GM18511 (cell line): ENCODE measurements around the gene ROR1.

ENCODE experiments used
- ATAC-seq: cut with Tn5 transposase; IDR thresholded peaks from one replicate; pipeline ENCODE4 v1.9.1; 2021; ENCODE audit warnings: mild to moderate bottlenecking, moderate library complexity; ENCODE audit not compliant: unreplicated experiment

The ROR1 gene

DNA sequence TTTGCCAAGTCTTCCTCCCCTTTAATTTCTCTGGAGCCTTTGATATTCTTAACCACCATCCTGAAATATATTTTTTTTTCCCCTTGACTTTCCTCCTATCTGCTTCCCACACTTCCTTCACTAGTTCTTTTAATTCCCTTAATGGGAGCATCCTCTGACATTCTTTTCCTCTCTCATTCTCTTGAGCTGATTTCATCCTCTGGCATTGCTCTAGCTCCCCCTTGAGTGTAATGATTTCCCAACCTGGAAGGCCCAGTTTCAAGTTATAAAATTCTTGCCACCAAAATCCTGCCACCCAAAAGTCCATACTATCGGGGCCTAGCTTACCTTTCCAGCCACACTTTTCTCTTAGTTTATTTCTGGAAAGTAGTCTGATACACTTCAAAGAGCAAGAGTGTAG, 390.2 kb downstream of the ROR1 start:
- no peak for ATAC-seq

DNA sequence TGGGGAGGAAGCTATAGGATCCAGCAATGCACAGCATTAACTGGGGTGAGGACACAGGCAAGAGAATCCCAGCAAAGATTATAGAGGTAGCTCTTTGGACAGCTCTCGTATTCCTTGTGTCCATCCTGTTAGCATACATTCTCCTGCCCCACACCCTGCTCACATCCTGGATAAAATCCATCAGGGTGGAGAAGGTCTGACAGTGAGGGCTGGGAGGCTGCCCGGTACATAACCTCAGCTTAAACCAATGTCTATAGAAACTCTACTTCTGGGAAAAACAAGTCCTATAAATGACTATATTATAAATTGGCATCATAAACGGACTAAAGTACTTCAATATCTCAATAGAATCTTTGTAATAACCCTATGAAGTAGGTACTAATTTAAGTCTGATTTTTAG, 392.8 kb downstream of the ROR1 start:
- ATAC-seq = no peak

DNA sequence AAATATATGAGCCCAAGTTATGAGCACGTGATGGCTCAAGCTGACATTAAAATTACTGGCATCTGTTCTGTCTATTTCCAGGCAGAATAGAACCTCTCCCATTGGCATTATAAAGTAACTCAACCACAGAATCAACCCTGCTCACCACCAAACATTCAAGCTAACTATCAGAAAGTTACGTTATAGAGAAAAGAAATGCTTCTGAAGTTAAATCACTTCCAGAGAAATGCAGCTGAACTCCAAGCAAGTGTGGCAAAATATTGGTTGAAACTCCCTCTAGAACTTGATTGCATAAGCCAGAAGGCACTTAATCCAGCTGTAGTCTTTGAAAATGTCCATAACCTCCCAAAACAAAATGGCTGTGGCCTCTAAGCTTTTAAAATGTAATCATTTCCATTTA, 393.4 kb downstream of the ROR1 start:
- ATAC-seq = no peak

DNA sequence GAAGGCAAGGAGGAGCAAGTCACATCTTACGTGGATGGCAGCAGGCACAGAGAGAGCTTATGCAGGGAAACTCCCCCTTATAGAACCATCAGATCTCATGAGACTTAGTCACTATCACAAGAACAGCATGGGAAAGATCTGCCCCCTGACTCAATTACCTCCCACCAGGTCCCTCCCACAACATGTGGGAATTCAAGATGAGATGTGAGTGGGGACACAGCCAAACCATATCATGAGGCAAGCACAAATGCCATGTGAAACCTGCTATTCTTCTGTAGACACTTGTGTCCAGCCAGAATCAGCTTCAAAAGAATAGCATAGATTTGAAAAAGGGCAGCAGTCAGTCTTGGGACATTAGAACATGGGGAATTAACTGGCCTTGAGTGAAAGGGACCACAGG, 397.4 kb downstream of the ROR1 start:
- no peak for ATAC-seq

- peak; percentile 84 for ATAC-seq
These were observed 398.0 kb downstream of the ROR1 start for GRCh38 chr1:64171797-64172281.

GRCh38 chr1:64172458-64172983, 398.7 kb downstream of the ROR1 start:
- ATAC-seq = peak; percentile 74

DNA sequence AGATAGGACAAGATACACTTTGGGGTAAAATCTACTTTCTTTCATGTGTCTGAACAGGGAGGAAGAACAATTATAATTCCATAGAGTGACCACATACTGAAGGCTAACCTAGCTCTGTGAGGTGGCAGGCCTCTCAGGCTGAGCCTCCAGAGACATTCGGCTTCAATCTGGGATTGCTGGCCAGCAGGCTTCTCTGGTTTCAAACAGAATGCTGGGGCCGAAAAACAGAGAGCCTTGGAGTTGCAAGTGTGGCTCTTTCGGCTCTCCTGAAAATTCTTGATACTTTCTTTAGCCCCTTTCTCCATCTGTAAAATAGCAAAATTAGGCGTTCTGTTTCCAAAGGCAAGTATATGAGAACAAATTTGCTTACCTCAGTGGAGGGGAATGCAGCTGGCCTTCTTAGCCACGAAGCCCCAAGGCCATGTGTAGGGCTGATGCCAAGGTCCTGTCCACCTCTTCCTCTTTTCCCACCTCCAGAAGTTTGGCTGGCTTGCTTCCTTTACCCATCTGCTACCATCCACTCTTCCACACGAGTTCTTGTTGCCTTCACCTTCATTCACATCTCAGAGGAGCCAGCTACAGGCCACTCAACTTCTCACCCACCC, 399.6 kb downstream of the ROR1 start:
- ATAC-seq = no peak

- no peak for ATAC-seq
These were observed 401.8 kb downstream of the ROR1 start for GRCh38 chr1:64175639-64176038.

- ATAC-seq = no peak
These were observed 402.8 kb downstream of the ROR1 start for GRCh38 chr1:64176659-64177058.

GRCh38 chr1:64179588-64179987, 405.8 kb downstream of the ROR1 start:
- no peak for ATAC-seq

- ATAC-seq = no peak
These were observed 408.4 kb downstream of the ROR1 start for GRCh38 chr1:64182207-64182606.

DNA sequence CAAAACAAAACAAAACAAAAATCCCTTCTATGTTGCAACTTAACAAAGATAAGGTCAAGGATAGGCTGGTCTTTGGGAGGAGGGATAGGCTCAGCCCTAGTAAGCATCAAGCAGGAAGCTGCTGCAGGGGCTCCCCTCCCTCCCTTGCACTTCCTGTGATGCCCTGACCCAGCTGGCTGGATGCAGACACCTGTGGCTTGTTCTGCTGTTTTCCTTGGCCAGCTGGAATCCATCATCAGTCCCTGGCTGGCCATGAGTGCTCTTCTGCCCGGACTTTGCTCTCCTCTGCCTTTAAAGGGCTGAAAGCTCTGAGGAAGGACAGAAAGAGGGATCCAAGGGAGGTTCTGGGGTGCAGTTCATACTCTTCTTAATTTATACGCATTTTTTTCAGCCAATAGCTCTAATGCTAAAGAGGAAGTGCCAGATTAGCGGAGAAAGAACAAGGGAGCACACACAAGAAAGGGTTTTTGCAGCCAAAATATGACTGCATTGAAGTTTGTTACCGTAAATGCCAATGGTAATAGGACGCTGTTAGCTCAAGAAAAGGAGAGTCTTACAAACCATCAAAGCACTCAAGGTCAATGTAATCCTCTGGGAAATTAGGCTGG, 409.7 kb downstream of the ROR1 start:
- ATAC-seq = no peak

- ATAC-seq = no peak
These were observed 410.2 kb downstream of the ROR1 start for GRCh38 chr1:64184003-64184440.

DNA sequence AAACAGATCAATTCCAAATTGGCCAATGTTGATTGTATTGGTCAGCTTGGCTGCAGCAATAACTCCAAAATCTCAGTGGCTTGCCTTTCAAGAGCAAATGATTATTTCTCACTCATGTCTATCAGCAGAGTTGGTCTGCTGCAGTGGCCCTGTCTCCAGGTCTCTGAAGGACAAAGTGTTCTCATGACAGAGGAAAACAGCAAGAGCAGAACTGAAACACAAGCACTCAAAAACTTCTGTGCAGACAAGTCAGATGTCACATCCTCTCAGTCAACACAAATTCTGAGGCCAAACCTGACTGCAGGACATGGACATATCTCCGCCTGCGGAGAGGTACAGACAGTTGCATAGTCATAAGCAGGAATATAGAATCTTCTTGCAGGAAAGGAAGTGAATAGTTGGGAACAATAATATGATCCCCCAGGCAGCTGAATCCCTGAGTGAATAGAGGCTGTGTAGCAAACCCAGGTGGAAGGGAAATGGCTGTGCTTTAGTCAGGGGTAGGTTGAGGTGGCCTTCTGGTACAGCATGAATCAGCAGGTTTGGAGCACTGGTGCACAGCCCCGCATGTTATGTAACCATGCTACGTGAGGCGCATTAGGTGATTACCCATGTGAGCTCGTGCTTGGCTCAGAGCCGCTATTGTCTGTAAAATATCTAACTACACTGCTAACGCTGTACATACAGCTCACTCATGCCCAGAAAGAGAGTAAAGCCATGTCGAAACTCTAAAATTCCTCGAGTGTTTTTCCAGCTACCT, 412.5 kb downstream of the ROR1 start:
- ATAC-seq = no peak

GRCh38 chr1:64186898-64187280, 413.1 kb downstream of the ROR1 start:
- no peak for ATAC-seq

GRCh38 chr1:64187646-64188045, 413.8 kb downstream of the ROR1 start:
- ATAC-seq = no peak

GRCh38 chr1:64192290-64192689, 418.5 kb downstream of the ROR1 start:
- no peak for ATAC-seq

GRCh38 chr1:64194168-64195080, 420.6 kb downstream of the ROR1 start:
- ATAC-seq = no peak

- no peak for ATAC-seq
These were observed 421.2 kb downstream of the ROR1 start for GRCh38 chr1:64195081-64195395.

DNA sequence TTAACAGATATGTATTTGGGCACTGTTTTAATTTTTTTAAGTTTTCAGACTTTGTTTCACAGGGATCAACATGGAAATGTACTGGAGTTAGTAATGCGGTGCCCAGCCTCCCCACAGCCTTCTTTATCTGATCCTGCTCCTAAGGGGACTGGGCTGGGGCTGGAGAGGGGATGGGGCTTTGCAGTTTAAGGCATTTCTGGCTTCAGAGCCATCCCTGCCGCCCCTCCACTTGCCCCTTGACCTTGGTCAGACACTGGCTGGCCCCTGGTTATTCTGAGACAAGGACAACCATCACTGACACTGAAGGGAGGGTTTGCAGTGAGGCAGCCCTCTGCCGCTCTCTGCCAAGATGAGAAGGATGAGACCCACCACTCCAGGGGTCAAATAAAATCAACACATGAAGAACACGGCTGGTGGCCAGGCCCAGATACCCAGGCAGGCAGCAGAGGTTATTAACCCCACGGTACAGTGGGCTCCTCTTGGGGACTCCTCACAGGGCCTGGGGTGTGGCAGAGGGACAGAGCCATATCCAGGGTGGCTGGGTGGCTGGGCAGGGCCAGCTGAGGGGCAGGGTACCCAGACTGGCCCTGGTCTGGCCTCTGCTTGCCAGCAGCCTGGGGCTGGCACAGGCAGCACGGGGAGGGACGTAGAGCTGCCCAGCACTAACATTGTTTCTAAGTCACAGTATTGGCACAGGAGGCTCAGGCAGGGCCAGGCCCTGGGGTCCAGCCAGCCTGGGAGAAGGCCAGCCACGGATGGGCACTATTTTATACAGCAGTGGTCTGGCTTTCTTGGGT, 422.5 kb downstream of the ROR1 start:
- ATAC-seq = no peak
